SIG-M5 treated with dmso at 0.1 percent for 504 hours (cell line): ENCODE data around the gene PXDN.

Experiments
- DNase-seq: peaks from one replicate; lab custom pipeline; 2025; ENCODE audit not compliant: unreplicated experiment; lab: John Stamatoyannopoulos, UW

PXDN gene

GRCh38 chr2:1619556-1619955, 124.8 kb downstream of the PXDN start:
- no peak for DNase-seq

- no peak for DNase-seq
Observed at GRCh38 chr2:1618974-1619373, 125.3 kb downstream of the PXDN start.

- DNase-seq: no peak
Observed at GRCh38 chr2:1618191-1618961, 125.9 kb downstream of the PXDN start.

- DNase-seq: no peak
Observed at GRCh38 chr2:1617425-1618021, 126.8 kb downstream of the PXDN start.

GRCh38 chr2:1614564-1614963, 129.8 kb downstream of the PXDN start:
- DNase-seq: no peak

- DNase-seq: no peak
Observed at GRCh38 chr2:1613731-1614354, 130.5 kb downstream of the PXDN start.

- DNase-seq: no peak
Observed at GRCh38 chr2:1613078-1613445, 131.3 kb downstream of the PXDN start.

- no peak for DNase-seq
Observed at GRCh38 chr2:1612391-1613077, 131.8 kb downstream of the PXDN start.

- DNase-seq: no peak
Observed at GRCh38 chr2:1611886-1612285, 132.4 kb downstream of the PXDN start.

- no peak for DNase-seq
Observed at GRCh38 chr2:1610096-1610485, 134.2 kb downstream of the PXDN start.

GRCh38 chr2:1609485-1610095, 134.7 kb downstream of the PXDN start:
- DNase-seq: no peak

- no peak for DNase-seq
Observed at GRCh38 chr2:1609040-1609439, 135.3 kb downstream of the PXDN start.

GRCh38 chr2:1607971-1608688, 136.2 kb downstream of the PXDN start:
- DNase-seq: no peak

GRCh38 chr2:1607236-1607920, 136.9 kb downstream of the PXDN start:
- no peak for DNase-seq

- DNase-seq: no peak
Observed at GRCh38 chr2:1606421-1607235, 137.7 kb downstream of the PXDN start.

GRCh38 chr2:1606046-1606400, 138.3 kb downstream of the PXDN start:
- no peak for DNase-seq

GRCh38 chr2:1605102-1606045, 138.9 kb downstream of the PXDN start:
- DNase-seq: no peak

- no peak for DNase-seq
Observed at GRCh38 chr2:1603521-1603920, 140.8 kb downstream of the PXDN start.
